Thymus (tissue), 11 donors: ENCODE data around the gene EGFR. TPM values are rescaled to one million over a fixed set of nuclear protein-coding genes. Genes with fewer than 3 reads are reported as not detected.

ENCODE experiments used
- DNase-seq, 9 donors: peaks; one replicate each; pipeline ENCODE4 v3.0.0-alpha.2; 2013; ENCODE audit warnings: low spot score in 9 of 9, low read depth in 6 of 9, missing footprints in 1 of 9
- H3K27ac ChIP-seq, 2 donors: one replicate each; pipeline ENCODE4 v1.5.1; 2013; ENCODE audit warnings: control low read depth in 1 of 2, low read depth in 1 of 2, low read length in 1 of 2, mild to moderate bottlenecking in 1 of 2, moderate library complexity in 1 of 2
- H3K27me3 ChIP-seq, 2 donors: one replicate each; pipeline ENCODE4 v1.5.1; 2013; ENCODE audit warnings: low read length in 1 of 2; ENCODE audit not compliant: control insufficient read depth in 2 of 2, insufficient read depth in 1 of 2
- H3K36me3 ChIP-seq, 2 donors: one replicate each; pipeline ENCODE4 v1.5.1; 2013; ENCODE audit warnings: low read length in 1 of 2, mild to moderate bottlenecking in 1 of 2, moderate library complexity in 1 of 2; ENCODE audit not compliant: control insufficient read depth in 2 of 2, insufficient read depth in 2 of 2
- H3K4me1 ChIP-seq, 2 donors: one replicate each; pipeline ENCODE4 v1.5.1; 2013; ENCODE audit warnings: low read length in 2 of 2; ENCODE audit not compliant: control insufficient read depth in 2 of 2, insufficient read depth in 2 of 2
- H3K4me3 ChIP-seq, 2 donors: one replicate each; pipeline ENCODE4 v1.5.1; 2013; ENCODE audit warnings: low read length in 2 of 2, control low read depth in 1 of 2, mild to moderate bottlenecking in 1 of 2
- H3K9me3 ChIP-seq, 2 donors: one replicate each; pipeline ENCODE4 v1.5.1; 2013; ENCODE audit warnings: low read length in 1 of 2, mild to moderate bottlenecking in 1 of 2; ENCODE audit not compliant: control insufficient read depth in 2 of 2, insufficient read depth in 1 of 2
- WGBS: extraction: QIAGEN DNeasy Blood & Tissue Kit; methylation state at CpG from one replicate; pipeline ENCODE4 v1.1.7; 2013; 5-methylcytosine and 5-hydroxymethylcytosine counted together
- polyA plus RNA-seq: library from polyadenylated mRNA; stranded (reverse); fragments of 200-250 nt; gene quantifications from one replicate; pipeline ENCODE4 v1.2.3, GENCODE V29; 2013
- total RNA-seq: library from RNA; stranded (reverse); fragments of 120-200 nt; gene quantifications from one replicate; pipeline ENCODE4 v1.2.4, GENCODE V29; 2013
- donor health status: healthy.

Gene EGFR
- total and polyA plus RNA-seq, 2 donors: 14.2 to 19.5 TPM

DNA sequence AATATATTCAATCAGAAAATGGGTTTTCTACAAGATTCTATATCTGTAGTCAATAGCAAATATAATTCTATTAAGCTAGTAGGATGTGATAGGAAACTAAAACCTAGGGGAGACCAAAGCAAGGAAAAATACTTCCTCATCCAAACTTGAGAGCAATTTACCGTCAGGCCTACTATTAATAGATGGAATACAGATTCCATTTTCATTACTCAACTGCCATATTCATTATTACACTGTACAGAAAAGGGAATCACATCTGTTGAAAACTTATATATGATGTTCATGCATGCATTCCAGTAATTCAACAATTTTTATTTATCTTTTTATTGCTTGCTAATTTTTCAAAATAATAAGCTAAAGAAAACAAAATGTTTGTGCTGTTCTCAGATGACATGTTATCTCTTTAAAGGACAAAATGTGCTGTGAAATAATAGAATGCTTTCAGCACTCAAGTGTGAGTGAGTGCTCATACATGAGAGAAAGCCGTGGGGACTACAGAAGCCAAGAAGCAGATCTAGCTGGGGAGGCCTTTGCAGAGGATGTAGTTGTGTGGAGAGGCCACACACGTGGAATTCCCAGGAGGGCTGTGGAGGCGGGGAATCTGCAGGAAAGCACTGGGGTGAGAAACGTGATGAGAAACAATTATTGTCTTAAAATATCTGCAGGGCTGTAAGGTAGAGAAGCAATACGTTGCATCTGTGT lies 110.0 kb downstream of the EGFR start:
- H3K27me3 ChIP-seq: no peaks in the 10 kb centered on the region
- no peaks in the 10 kb centered on the region for H3K36me3 ChIP-seq
- no peak overlapping the region for H3K4me3 ChIP-seq
- H3K4me1 ChIP-seq: peaks cover 0 to 22% of the 10 kb centered on the region in 2 donors
- DNase-seq: no peak
- H3K27ac ChIP-seq: peak overlapping the region in 1 of 2 donors; percentile 33
- no peaks in the 10 kb centered on the region for H3K9me3 ChIP-seq
- 62% methylated on average over 6 of the region's 6 CpGs for WGBS

- Histone ChIP-seq H3K36me3 (no peaks in the 10 kb centered on the region), H3K27me3 (no peaks in the 10 kb centered on the region), H3K9me3 (no peaks in the 10 kb centered on the region), H3K4me1 (peaks cover 0 to 22% of the 10 kb centered on the region in 2 donors), H3K4me3 (no peak overlapping the region), H3K27ac (peak overlapping the region; percentile 71 to 80)
- DNase-seq: no peak
- WGBS: 85% methylated on average over 8 of the region's 8 CpGs
Observed at GRCh38 chr7:55129541-55130394, 111.0 kb downstream of the EGFR start.

DNA sequence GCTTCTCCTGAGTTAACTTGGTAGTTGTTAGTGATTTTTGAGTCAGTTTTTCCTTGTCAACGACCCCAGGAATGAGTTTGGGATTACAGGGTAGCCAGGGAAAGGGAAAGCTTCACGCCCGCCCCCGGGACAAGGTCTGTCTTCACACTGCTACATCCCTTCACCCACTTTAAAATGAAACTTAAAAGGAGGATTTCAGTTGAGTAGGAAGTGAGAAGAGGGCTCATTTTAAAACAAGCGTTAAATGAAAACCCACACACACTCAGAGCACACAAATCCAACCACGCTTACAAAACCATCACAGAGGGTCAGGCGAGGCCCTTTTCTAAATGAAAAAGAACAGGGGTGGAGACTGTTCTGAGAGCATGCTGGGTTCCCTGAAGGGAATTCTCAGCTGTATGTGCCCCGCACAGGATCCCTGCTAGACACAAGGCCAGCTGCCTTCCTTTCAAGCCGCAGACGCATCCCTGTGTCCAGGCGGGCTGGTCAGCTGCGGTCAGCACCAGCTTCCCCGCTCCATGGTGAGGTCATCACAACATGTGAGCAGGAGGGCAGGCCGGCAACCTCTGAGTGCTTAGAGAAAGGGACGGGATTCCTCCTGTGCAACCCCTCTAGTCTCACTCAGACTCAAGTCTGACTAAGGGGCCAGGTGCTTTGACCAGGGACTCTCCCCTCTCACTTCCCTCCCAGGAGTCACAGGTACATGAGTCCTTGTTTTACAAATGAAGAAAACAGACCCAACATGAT lies 111.8 kb downstream of the EGFR start:
- no peak for DNase-seq
- Histone ChIP-seq H3K27me3 (no peaks in the 10 kb centered on the region), H3K27ac (peak overlapping the region; percentile 31 to 71), H3K9me3 (no peaks in the 10 kb centered on the region), H3K4me1 (peaks cover 0 to 22% of the 10 kb centered on the region in 2 donors), H3K4me3 (no peak overlapping the region), H3K36me3 (no peaks in the 10 kb centered on the region)
- 74% methylated on average over 15 of the region's 15 CpGs for WGBS

- DNase-seq: no peak
Observed at GRCh38 chr7:55131142-55131929, 112.5 kb downstream of the EGFR start.

DNA sequence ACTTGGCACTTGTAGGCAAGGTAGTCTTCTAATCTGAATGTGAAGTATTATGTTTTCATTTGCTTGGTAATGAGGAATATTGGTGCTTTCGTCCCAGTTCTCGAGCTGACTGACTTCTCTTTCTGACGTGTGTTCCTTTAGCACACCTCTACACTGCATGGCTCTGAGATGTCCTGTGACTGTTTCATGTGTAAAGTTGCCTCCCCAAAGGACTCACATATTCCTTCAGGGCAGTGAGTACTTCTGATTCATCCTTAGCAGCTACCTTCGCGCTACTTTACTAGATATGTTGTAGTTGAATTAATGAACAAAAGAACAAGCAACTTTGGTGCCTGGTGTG lies 113.7 kb downstream of the EGFR start:
- WGBS: 85% methylated on average over 5 of the region's 5 CpGs
- Histone ChIP-seq H3K27ac (peak overlapping the region in 1 of 2 donors; percentile 20), H3K9me3 (no peaks in the 10 kb centered on the region), H3K27me3 (no peaks in the 10 kb centered on the region), H3K36me3 (no peaks in the 10 kb centered on the region), H3K4me1 (peaks cover 0 to 22% of the 10 kb centered on the region in 2 donors), H3K4me3 (no peak overlapping the region)
- DNase-seq: no peak

More at GRCh38 chr7:55131142-55131929, 112.5 kb downstream of the EGFR start:
- 78% methylated on average over 17 of the region's 17 CpGs for WGBS
- Histone ChIP-seq H3K27ac (peak overlapping the region; percentile 26 to 71), H3K27me3 (no peaks in the 10 kb centered on the region), H3K36me3 (no peaks in the 10 kb centered on the region), H3K9me3 (no peaks in the 10 kb centered on the region), H3K4me3 (no peak overlapping the region), H3K4me1 (peaks cover 0 to 22% of the 10 kb centered on the region in 2 donors)

DNA sequence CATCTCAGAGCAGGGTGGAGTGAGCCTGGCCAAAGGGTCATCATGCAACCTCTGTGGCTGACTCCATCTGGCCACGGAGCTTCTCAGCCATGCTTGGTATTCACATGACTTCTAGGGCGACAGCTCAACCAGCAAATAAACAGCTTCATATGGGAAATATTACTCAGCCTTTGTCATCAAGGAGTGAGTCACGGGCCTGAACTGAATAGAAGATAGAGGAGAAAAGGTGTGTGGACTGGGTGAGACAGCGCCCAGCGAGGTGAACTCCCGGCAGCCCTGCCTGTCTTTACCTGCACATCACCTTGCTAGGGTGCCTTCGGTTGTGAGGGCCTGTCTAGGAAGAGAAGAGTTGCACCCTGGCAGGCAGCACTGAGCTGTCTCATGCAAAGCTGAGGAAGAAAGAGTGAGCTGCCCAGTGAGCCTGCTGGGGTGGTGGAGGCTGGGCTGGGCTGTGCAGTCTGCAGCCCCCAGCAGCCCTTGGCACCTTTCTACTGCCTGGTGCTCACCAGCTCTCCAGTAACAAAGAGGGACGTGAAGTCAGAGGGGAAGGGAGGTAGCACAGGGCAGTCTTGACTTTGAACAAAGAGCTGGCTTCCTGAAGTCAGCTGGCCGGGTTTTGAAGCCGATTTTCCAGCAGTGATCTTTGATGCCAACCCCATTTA lies 114.2 kb downstream of the EGFR start:
- no peaks in the 10 kb centered on the region for H3K9me3 ChIP-seq
- H3K27ac ChIP-seq: peak overlapping the region; percentile 33 to 68
- no peak for DNase-seq
- no peaks in the 10 kb centered on the region for H3K27me3 ChIP-seq
- H3K4me1 ChIP-seq: peaks cover 0 to 19% of the 10 kb centered on the region in 2 donors
- no peaks in the 10 kb centered on the region for H3K36me3 ChIP-seq
- no peak overlapping the region for H3K4me3 ChIP-seq
- WGBS: 82% methylated on average over 10 of the region's 10 CpGs

DNA sequence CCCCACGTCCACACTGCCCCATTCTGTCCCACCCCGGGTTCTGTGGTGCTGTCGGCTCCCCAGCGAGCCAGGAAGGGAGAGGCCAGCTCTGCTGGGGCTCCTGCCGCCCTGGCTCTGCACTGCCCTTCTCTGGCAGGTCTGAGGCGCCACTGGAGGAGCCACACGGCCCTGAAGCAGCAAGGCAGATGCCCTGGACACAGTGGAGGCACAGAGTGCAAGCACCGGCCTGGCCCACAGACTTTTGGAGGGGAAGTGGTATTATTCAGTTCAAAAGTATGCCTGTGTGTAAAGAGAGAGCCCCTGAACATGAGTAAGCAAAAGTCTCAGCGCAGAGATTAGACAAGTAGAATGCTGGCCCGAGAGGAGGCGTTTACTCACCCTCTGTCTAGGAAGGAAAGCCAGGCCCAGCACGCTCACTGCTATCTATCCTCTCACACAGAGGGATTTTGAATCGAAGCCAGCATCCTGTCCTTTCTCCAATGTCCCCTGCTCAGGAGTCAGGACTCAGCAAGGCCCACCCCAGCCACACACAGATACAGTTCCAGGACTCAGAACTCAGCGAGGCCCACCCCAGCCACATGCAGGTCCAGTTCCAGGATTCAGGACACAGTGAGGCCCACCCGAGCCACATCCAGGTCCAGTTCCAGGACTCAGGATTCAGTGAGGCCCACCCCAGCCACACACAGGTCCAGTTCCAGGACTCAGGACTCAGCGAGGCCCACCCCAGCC lies 115.0 kb downstream of the EGFR start:
- peak overlapping the region; percentile 50 to 68 for H3K27ac ChIP-seq
- peaks cover 0 to 19% of the 10 kb centered on the region in 2 donors for H3K4me1 ChIP-seq
- no peaks in the 10 kb centered on the region for H3K27me3 ChIP-seq
- peak in 1 of 9 donors; percentile 16 for DNase-seq
- H3K36me3 ChIP-seq: no peaks in the 10 kb centered on the region
- 77% methylated on average over 16 of the region's 16 CpGs for WGBS
- no peaks in the 10 kb centered on the region for H3K9me3 ChIP-seq
- H3K4me3 ChIP-seq: no peak overlapping the region

GRCh38 chr7:55134359-55134725 lies 115.5 kb downstream of the EGFR start:
- Histone ChIP-seq H3K9me3 (no peaks in the 10 kb centered on the region), H3K27me3 (no peaks in the 10 kb centered on the region), H3K27ac (peak overlapping the region; percentile 34 to 50), H3K36me3 (no peaks in the 10 kb centered on the region), H3K4me3 (no peak overlapping the region), H3K4me1 (peaks cover 0 to 19% of the 10 kb centered on the region in 2 donors)
- WGBS: 80% methylated on average over 4 of the region's 4 CpGs
- DNase-seq: no peak
